Bronchus fibroblast of lung (primary cell): ENCODE measurements around the gene SLC22A13. TPM values are rescaled to one million over a fixed set of nuclear protein-coding genes. Genes with fewer than 3 reads are reported as not detected.

Source experiments
- total RNA-seq: library from RNA; depleted of rRNA; stranded (reverse); fragments of >200 nt; gene quantifications from 2 replicates; pipeline ENCODE4 v1.2.3, GENCODE V29; 2015

The SLC22A13 gene, protein sequence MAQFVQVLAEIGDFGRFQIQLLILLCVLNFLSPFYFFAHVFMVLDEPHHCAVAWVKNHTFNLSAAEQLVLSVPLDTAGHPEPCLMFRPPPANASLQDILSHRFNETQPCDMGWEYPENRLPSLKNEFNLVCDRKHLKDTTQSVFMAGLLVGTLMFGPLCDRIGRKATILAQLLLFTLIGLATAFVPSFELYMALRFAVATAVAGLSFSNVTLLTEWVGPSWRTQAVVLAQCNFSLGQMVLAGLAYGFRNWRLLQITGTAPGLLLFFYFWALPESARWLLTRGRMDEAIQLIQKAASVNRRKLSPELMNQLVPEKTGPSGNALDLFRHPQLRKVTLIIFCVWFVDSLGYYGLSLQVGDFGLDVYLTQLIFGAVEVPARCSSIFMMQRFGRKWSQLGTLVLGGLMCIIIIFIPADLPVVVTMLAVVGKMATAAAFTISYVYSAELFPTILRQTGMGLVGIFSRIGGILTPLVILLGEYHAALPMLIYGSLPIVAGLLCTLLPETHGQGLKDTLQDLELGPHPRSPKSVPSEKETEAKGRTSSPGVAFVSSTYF
- total RNA-seq: not detected in 2 replicates

DNA sequence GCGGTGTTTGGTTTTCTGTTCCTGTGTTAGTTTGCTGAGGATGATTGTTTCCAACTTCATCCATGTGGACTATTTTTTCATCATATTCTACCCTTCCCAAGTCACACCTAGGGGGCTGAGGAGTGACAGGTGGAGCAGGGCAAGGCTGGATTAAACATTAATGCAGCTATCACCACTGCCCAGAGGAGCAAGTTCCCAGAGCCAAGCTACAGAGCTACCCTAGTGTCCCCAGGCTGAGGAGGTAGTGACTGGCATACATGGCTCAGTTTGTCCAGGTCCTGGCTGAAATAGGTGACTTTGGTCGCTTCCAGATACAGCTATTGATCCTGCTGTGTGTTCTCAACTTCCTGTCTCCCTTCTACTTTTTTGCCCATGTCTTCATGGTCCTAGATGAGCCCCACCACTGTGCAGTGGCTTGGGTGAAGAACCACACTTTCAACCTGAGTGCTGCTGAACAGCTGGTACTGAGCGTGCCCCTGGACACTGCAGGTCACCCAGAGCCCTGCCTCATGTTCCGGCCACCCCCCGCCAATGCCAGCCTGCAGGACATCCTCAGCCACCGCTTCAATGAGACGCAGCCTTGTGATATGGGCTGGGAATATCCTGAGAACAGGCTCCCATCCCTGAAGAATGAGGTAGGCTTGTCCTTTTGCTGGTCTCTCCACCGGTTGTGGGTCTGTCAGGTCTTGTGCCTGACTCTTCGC is at the start of gene SLC22A13:
Gene SLC22A13 (plus strand): TSS at position 209 of the 704 bp plus-strand sequence. CDS start 49 bp downstream, at position 258.

DNA sequence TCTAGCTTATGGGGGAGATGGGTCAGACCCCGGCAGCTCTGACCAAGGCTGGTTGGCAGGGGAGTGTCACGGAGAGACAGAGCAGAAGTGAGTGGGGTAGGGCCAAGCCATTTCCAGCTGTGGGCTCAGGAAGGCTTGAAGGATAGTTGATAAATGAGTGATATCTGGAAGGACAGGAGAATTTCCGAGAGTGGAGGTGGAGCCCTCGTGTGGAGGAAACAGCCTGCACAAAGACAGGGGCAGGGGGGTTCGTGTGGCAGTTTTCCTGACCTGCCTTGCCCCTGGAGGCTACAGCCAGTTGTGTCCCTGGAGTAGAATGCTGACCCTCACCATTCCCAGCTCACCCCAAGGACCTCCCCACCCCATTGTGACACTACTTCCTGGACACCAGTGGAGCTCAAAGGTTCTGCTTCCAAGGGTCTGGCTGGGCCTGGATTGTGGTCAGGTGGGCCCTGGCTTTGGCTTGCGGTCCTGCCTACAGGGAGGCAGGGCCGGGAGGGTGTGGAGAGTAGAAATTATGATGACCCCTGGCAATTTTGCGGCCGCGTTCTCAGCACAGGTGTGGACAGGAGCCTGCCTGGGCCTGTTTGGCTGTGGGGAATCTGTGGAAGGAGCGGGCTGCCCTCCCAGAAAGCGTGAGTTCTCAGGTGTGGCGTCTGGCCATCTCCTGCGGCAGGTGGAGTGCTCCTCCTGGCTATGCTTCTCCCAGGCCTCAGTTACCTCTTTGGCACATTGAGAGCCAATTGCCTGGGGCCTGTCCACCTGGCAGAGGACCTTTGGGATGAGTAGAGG is 16.5 kb downstream of the SLC22A13 start, which contains the start of gene SLC22A14:
Gene SLC22A14 (plus strand): TSS at position 400 of the 792 bp plus-strand sequence. CDS start 23,733 bp downstream, outside the sequence.

Other genes with a start within 250 kb of the SLC22A13 start
- gene PLCD1, start 236.2 kb upstream of the SLC22A13 start, total RNA-seq: 33.6 and 36.9 TPM in 2 replicates
- gene DLEC1, start 226.6 kb upstream of the SLC22A13 start, total RNA-seq: not detected in 2 replicates
- gene ACAA1, start 128.7 kb upstream of the SLC22A13 start, total RNA-seq: 33.3 and 38.1 TPM in 2 replicates
- 23.0 and 28.5 TPM in 2 replicates for gene MYD88, start 127.2 kb upstream of the SLC22A13 start, total RNA-seq
- 29.3 and 36.0 TPM in 2 replicates for gene OXSR1, start 100.3 kb upstream of the SLC22A13 start, total RNA-seq
- gene SLC22A14, start 16.5 kb downstream of the SLC22A13 start, total RNA-seq: not detected in 2 replicates
- 1.8 and 5.7 TPM in 2 replicates for gene XYLB, start 81.0 kb downstream of the SLC22A13 start, total RNA-seq
- gene ACVR2B, start 188.1 kb downstream of the SLC22A13 start, total RNA-seq: 1.0 and 1.5 TPM in 2 replicates
- gene EXOG, start 230.5 kb downstream of the SLC22A13 start, total RNA-seq: 4.9 and 7.0 TPM in 2 replicates